B cell (primary cell): Measurements from ENCODE around the gene PLXDC1. TPM values are rescaled to one million over a fixed set of nuclear protein-coding genes. Genes with fewer than 3 reads are reported as not detected.

Experiments used
- ATAC-seq: fragments of 200-7000 bp; cut with Tn5 transposase; one replicate; pipeline ENCODE4 v1.10.0; 2021; ENCODE audit warnings: low read depth, mild to moderate bottlenecking, moderate number of reproducible peaks, moderate library complexity
- CTCF ChIA-PET: fragments of 350-600 bp; sonication (Branson Sonifier 250); formaldehyde crosslinking; loops from one replicate; lab custom pipeline; 2021; ENCODE audit warnings: antibody characterized with exemption, inconsistent platforms; lab: Charles Lee
- POLR2A ChIA-PET: fragments of 350-600 bp; sonication (Branson Sonifier 250); formaldehyde crosslinking; loops from one replicate; lab custom pipeline; 2021; ENCODE audit warnings: antibody characterized with exemption; lab: Charles Lee
- DNase-seq: peaks from one replicate; pipeline ENCODE4 v3.0.0; 2013
- H2AFZ ChIP-seq: 2 replicates; pipeline ENCODE4 v1.6.1; 2012; ENCODE audit warnings: mild to moderate bottlenecking, low read depth, low read length; ENCODE audit not compliant: insufficient read depth, poor library complexity, severe bottlenecking
- H3K27ac ChIP-seq, 2 donors: 1 replicate in 1 of 2; 2 replicates in 1 of 2; pipeline ENCODE4 v1.5.1; 2012 to 2013; ENCODE audit warnings: low read length in 2 of 2, mild to moderate bottlenecking in 2 of 2, moderate library complexity in 1 of 2
- H3K27me3 ChIP-seq, 4 experiments: fragments of 200-600 bp in 1 of 4; sonication (generic) in 1 of 4; replicated peaks in 1 of 4; 1 replicate in 2 of 4; 2 replicates in 2 of 4; pipeline versions ENCODE4 v1.6.1 to v1.7.0; 2013 to 2016; ENCODE audit warnings: low read length in 3 of 4, mild to moderate bottlenecking in 2 of 4, mixed read lengths in 1 of 4, moderate library complexity in 1 of 4; ENCODE audit not compliant: insufficient read depth in 4 of 4, control insufficient read depth in 3 of 4; ENCODE audit errors: control extremely low read depth in 1 of 4
- H3K36me3 ChIP-seq, 2 experiments: replicated peaks in 1 of 2; 1 replicate in 1 of 2; 2 replicates in 1 of 2; pipeline versions ENCODE4 v1.6.1 to v1.7.1; 2013; ENCODE audit warnings: low read length in 1 of 2; ENCODE audit not compliant: insufficient read depth in 2 of 2, control insufficient read depth in 1 of 2; ENCODE audit errors: control extremely low read depth in 1 of 2, extremely low read depth in 1 of 2
- H3K4me1 ChIP-seq, 2 donors: fragments of 200-600 bp in 1 of 2; sonication (generic) in 1 of 2; 1 replicate in 1 of 2; 2 replicates in 1 of 2; pipeline versions ENCODE4 v1.5.1 to v1.6.1; 2013 to 2017; ENCODE audit warnings: low read length in 2 of 2; ENCODE audit not compliant: control insufficient read depth in 2 of 2, insufficient read depth in 2 of 2
- H3K4me2 ChIP-seq: replicated peaks from 2 replicates; pipeline ENCODE3; 2012; ENCODE audit warnings: mild to moderate bottlenecking, low read depth, low read length; ENCODE audit not compliant: poor library complexity, severe bottlenecking
- H3K4me3 ChIP-seq, 5 experiments: fragments of 200-600 bp in 1 of 5; sonication (generic) in 1 of 5; 1 replicate in 3 of 5; 2 replicates in 2 of 5; pipeline versions ENCODE4 v1.5.1 to v1.7.0; 2011 to 2016; ENCODE audit warnings: low read length in 4 of 5, mild to moderate bottlenecking in 4 of 5, low read depth in 2 of 5, control low read depth in 1 of 5, moderate library complexity in 1 of 5; ENCODE audit not compliant: insufficient read depth in 1 of 5; ENCODE audit errors: control extremely low read depth in 1 of 5, extremely low read depth in 1 of 5
- H3K79me2 ChIP-seq: fragments of 200-600 bp; sonication (generic); one replicate; pipeline ENCODE4 v1.6.0; 2016; ENCODE audit warnings: low read length; ENCODE audit not compliant: control insufficient read depth, insufficient read depth
- H3K9ac ChIP-seq: fragments of 200-600 bp; sonication (generic); 2 replicates; pipeline ENCODE4 v1.6.1; 2017; ENCODE audit warnings: mild to moderate bottlenecking, low read length, moderate library complexity
- H3K9me3 ChIP-seq, 3 donors: one replicate each; pipeline versions ENCODE4 v1.6.1 to v1.7.1; 2013; ENCODE audit warnings: low read length in 2 of 3; ENCODE audit not compliant: control insufficient read depth in 2 of 3, insufficient read depth in 1 of 3; ENCODE audit errors: control extremely low read depth in 1 of 3
- H4K20me1 ChIP-seq: 2 replicates; pipeline ENCODE4 v1.6.0; 2012; ENCODE audit warnings: mild to moderate bottlenecking, low read length; ENCODE audit not compliant: insufficient read depth, control insufficient read depth, poor library complexity, severe bottlenecking
- H3K27ac Mint-ChIP-seq: one replicate; pipeline ENCODE4 v1.8.0; 2021; ENCODE audit warnings: mixed read lengths
- H3K27me3 Mint-ChIP-seq: one replicate; pipeline ENCODE4 v1.8.0; 2021; ENCODE audit warnings: mixed read lengths
- H3K4me1 Mint-ChIP-seq: one replicate; pipeline ENCODE4 v1.8.0; 2021; ENCODE audit warnings: mixed read lengths
- H3K4me3 Mint-ChIP-seq: one replicate; pipeline ENCODE4 v1.8.0; 2021; ENCODE audit warnings: mixed read lengths
- H3K9me3 Mint-ChIP-seq: one replicate; pipeline ENCODE4 v1.8.0; 2022; ENCODE audit warnings: mixed read lengths; ENCODE audit not compliant: insufficient read depth
- EZH2 ChIP-seq: IDR thresholded peaks from 2 replicates; pipeline ENCODE4 v1.6.1; 2012; ENCODE audit warnings: borderline replicate concordance, low read depth, mild to moderate bottlenecking, moderate library complexity, low read length; ENCODE audit not compliant: insufficient read depth, poor library complexity, severe bottlenecking
- WGBS: methylation state at CpG from one replicate; pipeline ENCODE4 v1.1.5; 2013; ENCODE audit warnings: missing lambda C conversion rate; ENCODE audit not compliant: insufficient coverage; 5-methylcytosine and 5-hydroxymethylcytosine counted together
- intact Hi-C: fragments of 100-400 bp; cut with micrococcal nuclease; formaldehyde crosslinking; loops from one replicate; pipeline ENCODE4 v1.10.0; 2022
- polyA plus RNA-seq: library from polyadenylated mRNA; depleted of rRNA; stranded (reverse); fragments of >200 nt; gene quantifications from 2 replicates; pipeline ENCODE4 v1.2.3, GENCODE V29; 2012
- total RNA-seq, 2 donors: library from RNA; stranded (reverse); fragments of 120-200 nt in 1 of 2; gene quantifications; 1 replicate in 1 of 2; 2 replicates in 1 of 2; pipeline versions ENCODE4 v1.2.3 to v1.2.4, GENCODE V29; 2013 to 2022
- TF ChIP-seq, protein P1 (sequence below): fragments of 200-600 bp; IDR thresholded peaks from one replicate; pipeline ENCODE4 v1.8.0; 2022; ENCODE audit warnings: antibody characterized with exemption, mild to moderate bottlenecking

The PLXDC1 gene
- total and polyA plus RNA-seq, 2 donors (not counting 1 experiment from before 2014, with no cell fraction given) = 0.69 TPM; not detected in 1

DNA sequence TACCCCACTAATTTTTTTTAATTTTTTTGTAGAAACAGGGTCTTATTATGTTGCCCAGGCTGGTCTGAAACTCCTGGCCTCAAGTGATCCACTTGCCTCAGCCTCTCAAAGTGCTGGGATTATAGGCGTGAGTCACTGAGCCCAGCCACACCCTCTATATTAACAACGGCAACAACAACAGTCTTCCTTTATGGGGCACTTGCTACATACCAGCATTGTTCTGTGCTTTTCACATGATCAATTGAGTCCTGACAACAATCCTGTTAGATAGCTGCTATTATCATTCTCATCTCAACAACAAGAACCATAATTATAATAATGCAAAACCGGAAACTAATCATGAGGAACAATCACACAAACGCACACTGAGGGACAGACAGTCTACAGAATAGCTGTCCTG, 27.1 kb upstream of the PLXDC1 start:
- no peak for TF ChIP-seq EZH2
- TF ChIP-seq, protein P1, sequence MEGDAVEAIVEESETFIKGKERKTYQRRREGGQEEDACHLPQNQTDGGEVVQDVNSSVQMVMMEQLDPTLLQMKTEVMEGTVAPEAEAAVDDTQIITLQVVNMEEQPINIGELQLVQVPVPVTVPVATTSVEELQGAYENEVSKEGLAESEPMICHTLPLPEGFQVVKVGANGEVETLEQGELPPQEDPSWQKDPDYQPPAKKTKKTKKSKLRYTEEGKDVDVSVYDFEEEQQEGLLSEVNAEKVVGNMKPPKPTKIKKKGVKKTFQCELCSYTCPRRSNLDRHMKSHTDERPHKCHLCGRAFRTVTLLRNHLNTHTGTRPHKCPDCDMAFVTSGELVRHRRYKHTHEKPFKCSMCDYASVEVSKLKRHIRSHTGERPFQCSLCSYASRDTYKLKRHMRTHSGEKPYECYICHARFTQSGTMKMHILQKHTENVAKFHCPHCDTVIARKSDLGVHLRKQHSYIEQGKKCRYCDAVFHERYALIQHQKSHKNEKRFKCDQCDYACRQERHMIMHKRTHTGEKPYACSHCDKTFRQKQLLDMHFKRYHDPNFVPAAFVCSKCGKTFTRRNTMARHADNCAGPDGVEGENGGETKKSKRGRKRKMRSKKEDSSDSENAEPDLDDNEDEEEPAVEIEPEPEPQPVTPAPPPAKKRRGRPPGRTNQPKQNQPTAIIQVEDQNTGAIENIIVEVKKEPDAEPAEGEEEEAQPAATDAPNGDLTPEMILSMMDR = no peak
- H3K4me1 ChIP-seq = peaks cover 0 to 7% of the 10 kb centered on the region in 2 donors
- H3K9ac ChIP-seq = no peak overlapping the region
- ATAC-seq (no peak), DNase-seq (no peak)
- no peak overlapping the region for H3K4me2 ChIP-seq
- H3K27me3 ChIP-seq = peaks cover 0 to 10% (median under 1%) of the 10 kb centered on the region in 4 experiments
- intact Hi-C loops = no loop called here
- Mint-ChIP-seq H3K27ac (no peak overlapping the region), H3K4me1 (peaks cover 5% of the 10 kb centered on the region), H3K9me3 (no peaks in the 10 kb centered on the region), H3K27me3 (peaks cover 5% of the 10 kb centered on the region), H3K4me3 (no peak overlapping the region)
- no peaks in the 10 kb centered on the region for H3K9me3 ChIP-seq
- no peak overlapping the region for H2AFZ ChIP-seq
- no peaks in the 10 kb centered on the region for H4K20me1 ChIP-seq
- H3K4me3 ChIP-seq = no peak overlapping the region
- ChIA-PET CTCF (interaction anchor here (1.2 to 2.0 kb wide), 3 partner anchors 11 to 27 kb away, joined by 3 to 7 read pairs (median 3); no protein-coding TSS in a partner anchor), POLR2A (no interaction called here)
- no peak overlapping the region for H3K27ac ChIP-seq
- no peaks in the 10 kb centered on the region for H3K79me2 ChIP-seq
- H3K36me3 ChIP-seq = no peaks in the 10 kb centered on the region
- 95% methylated on average over 4 of the region's 4 CpGs for WGBS

DNA sequence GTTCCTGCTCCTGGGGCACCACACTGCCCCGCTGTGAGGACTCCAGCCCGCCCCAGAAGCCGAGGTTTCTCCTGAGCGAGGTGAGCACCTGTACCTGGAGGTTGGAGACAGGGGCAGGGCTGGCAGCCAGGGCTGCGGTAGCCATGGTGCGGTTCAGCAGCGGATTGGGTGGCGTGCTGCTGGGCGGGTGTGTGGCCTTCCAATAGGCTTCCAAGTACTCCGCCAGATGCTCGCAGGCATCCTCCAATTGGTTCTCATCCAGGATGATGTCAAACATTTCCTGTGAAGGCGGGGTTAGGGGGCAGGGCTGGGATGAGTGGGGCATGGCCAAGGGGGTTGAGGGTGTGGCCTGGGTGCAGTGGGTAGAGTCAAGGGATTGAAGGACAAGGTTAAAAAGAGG, 25.8 kb upstream of the PLXDC1 start:
- Histone ChIP-seq H3K27ac (no peak overlapping the region), H3K27me3 (peaks cover 0 to 18% (median 6%) of the 10 kb centered on the region in 4 experiments), H3K9me3 (no peaks in the 10 kb centered on the region), H3K9ac (no peak overlapping the region), H3K4me2 (no peak overlapping the region), H3K79me2 (no peaks in the 10 kb centered on the region), H3K4me3 (no peak overlapping the region), H3K36me3 (no peaks in the 10 kb centered on the region), H3K4me1 (peaks cover 0 to 7% of the 10 kb centered on the region in 2 donors), H2AFZ (no peak overlapping the region), H4K20me1 (no peaks in the 10 kb centered on the region)
- ATAC-seq (no peak), DNase-seq (no peak)
- POLR2A ChIA-PET = no interaction called here
- intact Hi-C loops = no loop called here
- CTCF ChIA-PET = interaction anchor here (5.6 kb wide), 1 partner anchor 194 kb away, joined by 97 read pairs; no protein-coding TSS in a partner anchor
- Mint-ChIP-seq H3K9me3 (no peaks in the 10 kb centered on the region), H3K4me3 (no peak overlapping the region), H3K4me1 (peaks cover 5% of the 10 kb centered on the region), H3K27me3 (peaks cover 10% of the 10 kb centered on the region), H3K27ac (no peak overlapping the region)
- 94% methylated on average over 12 of the region's 12 CpGs for WGBS
- TF ChIP-seq EZH2 = no peak
- TF ChIP-seq, protein P1 = no peak
